ENCODE results near the gene ATP11A.

- TF ChIP-seq CTCF (IDR thresholded peaks at IDR 0.05) (no peak), POLR2A (IDR thresholded peaks at IDR 0.05) (no peak)
These were observed 190.4 kb downstream of the ATP11A start for GRCh38 chr13:112880221-112880641.
